Gastroesophageal sphincter (tissue), 3 donors: ENCODE results near the gene ANKRD13D.

Experiments used
- EP300 ChIP-seq: sonication (generic); formaldehyde crosslinking; IDR thresholded peaks from one replicate; pipeline ENCODE4 v1.6.1; 2017; ENCODE audit warnings: antibody characterized with exemption, mild to moderate bottlenecking
- POLR2A ChIP-seq, 2 donors: fragments of 450-650 bp; IDR thresholded peaks; one replicate each; pipeline ENCODE4 v1.6.1; 2017; ENCODE audit warnings: antibody characterized with exemption in 2 of 2, mild to moderate bottlenecking in 2 of 2, moderate library complexity in 1 of 2
- POLR2AphosphoS5 ChIP-seq: sonication (generic); formaldehyde crosslinking; IDR thresholded peaks from one replicate; pipeline ENCODE4 v1.6.1; 2017; ENCODE audit warnings: antibody characterized with exemption
- TF ChIP-seq, protein P1 (sequence below), 4 experiments: fragments of 200-600 bp in 2 of 4; fragments of 450-650 bp in 2 of 4; sonication (generic) in 1 of 4; IDR thresholded peaks; one replicate each; pipeline ENCODE4 v1.5.1; 2017 to 2019; ENCODE audit warnings: antibody characterized with exemption in 4 of 4, mild to moderate bottlenecking in 2 of 4, moderate library complexity in 2 of 4

DNA sequence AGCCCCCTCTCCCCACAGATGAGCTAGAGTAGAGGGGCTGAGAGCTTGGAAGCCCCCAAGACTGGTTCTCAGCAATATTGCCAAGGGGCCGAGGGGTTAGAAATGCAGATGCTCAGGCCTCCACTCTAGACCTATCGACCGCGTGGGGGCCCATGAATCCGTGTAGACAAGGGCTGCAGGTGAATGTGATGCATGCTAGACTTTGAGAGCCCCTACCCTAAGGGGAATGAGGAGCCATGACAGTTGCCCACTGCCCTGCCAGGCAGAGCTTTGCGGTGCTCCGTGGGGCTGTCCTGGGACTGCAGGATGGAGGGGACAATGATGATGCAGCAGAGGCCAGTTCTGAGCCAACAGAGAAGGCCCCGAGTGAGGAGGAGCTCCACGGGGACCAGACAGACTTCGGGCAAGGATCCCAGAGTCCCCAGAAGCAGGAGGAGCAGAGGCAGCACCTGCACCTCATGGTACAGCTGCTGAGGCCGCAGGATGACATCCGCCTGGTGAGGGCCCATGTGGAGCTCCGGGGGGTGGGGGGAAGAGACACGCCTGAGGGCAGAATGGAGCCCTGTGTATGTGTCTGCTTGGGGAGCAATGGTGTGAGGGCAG lies 15.5 kb downstream of the ANKRD13D start:
- TF ChIP-seq, protein P1, sequence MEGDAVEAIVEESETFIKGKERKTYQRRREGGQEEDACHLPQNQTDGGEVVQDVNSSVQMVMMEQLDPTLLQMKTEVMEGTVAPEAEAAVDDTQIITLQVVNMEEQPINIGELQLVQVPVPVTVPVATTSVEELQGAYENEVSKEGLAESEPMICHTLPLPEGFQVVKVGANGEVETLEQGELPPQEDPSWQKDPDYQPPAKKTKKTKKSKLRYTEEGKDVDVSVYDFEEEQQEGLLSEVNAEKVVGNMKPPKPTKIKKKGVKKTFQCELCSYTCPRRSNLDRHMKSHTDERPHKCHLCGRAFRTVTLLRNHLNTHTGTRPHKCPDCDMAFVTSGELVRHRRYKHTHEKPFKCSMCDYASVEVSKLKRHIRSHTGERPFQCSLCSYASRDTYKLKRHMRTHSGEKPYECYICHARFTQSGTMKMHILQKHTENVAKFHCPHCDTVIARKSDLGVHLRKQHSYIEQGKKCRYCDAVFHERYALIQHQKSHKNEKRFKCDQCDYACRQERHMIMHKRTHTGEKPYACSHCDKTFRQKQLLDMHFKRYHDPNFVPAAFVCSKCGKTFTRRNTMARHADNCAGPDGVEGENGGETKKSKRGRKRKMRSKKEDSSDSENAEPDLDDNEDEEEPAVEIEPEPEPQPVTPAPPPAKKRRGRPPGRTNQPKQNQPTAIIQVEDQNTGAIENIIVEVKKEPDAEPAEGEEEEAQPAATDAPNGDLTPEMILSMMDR (IDR thresholded peaks at IDR 0.05) = no peak
- TF ChIP-seq POLR2A (IDR thresholded peaks at IDR 0.05) = no peak
- no peak for TF ChIP-seq POLR2AphosphoS5
- no peak for TF ChIP-seq EP300
